WTC11 (cell line): ENCODE measurements around the gene CD79A. TPM values are rescaled to one million over a fixed set of nuclear protein-coding genes. Genes with fewer than 3 reads are reported as not detected.

Experiments used
- CBFB ChIP-seq: sonication (generic); formaldehyde crosslinking; IDR thresholded peaks from 2 replicates; pipeline ENCODE4 v1.8.1; 2022; ENCODE audit warnings: mild to moderate bottlenecking, low read depth, missing genetic modification reagents
- ESRRA ChIP-seq: sonication (generic); formaldehyde crosslinking; IDR thresholded peaks from 2 replicates; pipeline ENCODE4 v1.8.1; 2022; ENCODE audit warnings: mild to moderate bottlenecking, missing genetic modification reagents, borderline replicate concordance
- FOXK1 ChIP-seq: sonication (generic); formaldehyde crosslinking; IDR thresholded peaks from 2 replicates; pipeline ENCODE4 v1.8.0; 2022; ENCODE audit warnings: mild to moderate bottlenecking, moderate library complexity, missing genetic modification reagents
- FOXP1 ChIP-seq: sonication (generic); formaldehyde crosslinking; IDR thresholded peaks from 2 replicates; pipeline ENCODE4 v1.8.0; 2022; ENCODE audit warnings: missing genetic modification reagents, mild to moderate bottlenecking, moderate library complexity, borderline replicate concordance
- NFATC4 ChIP-seq: fragments of 250-450 bp; sonication (Bioruptor Pico); IDR thresholded peaks from 2 replicates; pipeline ENCODE4 v1.9.0; 2021; ENCODE audit warnings: mild to moderate bottlenecking
- NR2C2 ChIP-seq: sonication (generic); formaldehyde crosslinking; IDR thresholded peaks from 2 replicates; pipeline ENCODE4 v1.8.0; 2022; ENCODE audit warnings: mild to moderate bottlenecking, missing genetic modification reagents
- SMAD3 ChIP-seq: sonication (generic); formaldehyde crosslinking; IDR thresholded peaks from 2 replicates; pipeline ENCODE4 v1.8.0; 2022; ENCODE audit warnings: missing genetic modification reagents, mild to moderate bottlenecking, borderline replicate concordance
- TEAD1 ChIP-seq: sonication (generic); formaldehyde crosslinking; IDR thresholded peaks from 2 replicates; pipeline ENCODE4 v1.8.0; 2022; ENCODE audit warnings: mild to moderate bottlenecking, missing genetic modification reagents
- TEAD4 ChIP-seq: sonication (generic); formaldehyde crosslinking; IDR thresholded peaks from 2 replicates; pipeline ENCODE4 v1.8.0; 2022; ENCODE audit warnings: mild to moderate bottlenecking, missing genetic modification reagents
- TP53 ChIP-seq: sonication (generic); formaldehyde crosslinking; IDR thresholded peaks from 2 replicates; pipeline ENCODE4 v1.8.1; 2023; ENCODE audit warnings: mild to moderate bottlenecking, missing genetic modification reagents
- ZNF416 ChIP-seq: fragments of 250-450 bp; sonication (Bioruptor Pico); IDR thresholded peaks from 2 replicates; pipeline ENCODE4 v1.9.0; 2021; ENCODE audit warnings: mild to moderate bottlenecking, inconsistent platforms
- total RNA-seq: library from RNA; stranded (reverse); gene quantifications from 3 replicates; pipeline ENCODE4 v1.2.3, GENCODE V29; 2021
- TF ChIP-seq, protein P1 (sequence below): sonication (generic); formaldehyde crosslinking; IDR thresholded peaks from 2 replicates; pipeline ENCODE4 v1.8.1; 2022; ENCODE audit warnings: missing genetic modification reagents, borderline replicate concordance
- TF ChIP-seq, protein P2 (sequence below): fragments of 250-450 bp; sonication (Bioruptor Pico); IDR thresholded peaks from 2 replicates; pipeline ENCODE4 v1.9.0; 2021; ENCODE audit warnings: mild to moderate bottlenecking, borderline replicate concordance
- TF ChIP-seq, protein P3 (sequence below): fragments of 200-600 bp; IDR thresholded peaks from 2 replicates; pipeline ENCODE4 v1.8.0; 2022; ENCODE audit warnings: antibody characterized with exemption
- TF ChIP-seq, protein P4 (sequence below): sonication (generic); formaldehyde crosslinking; IDR thresholded peaks from 2 replicates; pipeline ENCODE4 v1.8.0; 2022; ENCODE audit warnings: mild to moderate bottlenecking, missing genetic modification reagents
- TF ChIP-seq, protein P5 (sequence below): fragments of 250-450 bp; sonication (Bioruptor Pico); IDR thresholded peaks from 2 replicates; pipeline ENCODE4 v1.9.0; 2021; ENCODE audit warnings: mild to moderate bottlenecking
- TF ChIP-seq, protein P6 (sequence below): sonication (generic); formaldehyde crosslinking; conservative IDR thresholded peaks from 2 replicates; pipeline ENCODE4 v1.8.1; 2022; ENCODE audit warnings: mild to moderate bottlenecking, missing genetic modification reagents
- TF ChIP-seq, protein P7 (sequence below): fragments of 250-450 bp; sonication (Bioruptor Pico); IDR thresholded peaks from 2 replicates; pipeline ENCODE4 v1.9.0; 2021; ENCODE audit warnings: mild to moderate bottlenecking
- TF ChIP-seq, protein P8 (sequence below): sonication (generic); formaldehyde crosslinking; IDR thresholded peaks from 2 replicates; pipeline ENCODE4 v1.8.1; 2023; ENCODE audit warnings: mild to moderate bottlenecking, missing genetic modification reagents

CD79A gene
- total RNA-seq, 1 experiment from 2014 or later, result 0.42 TPM

DNA sequence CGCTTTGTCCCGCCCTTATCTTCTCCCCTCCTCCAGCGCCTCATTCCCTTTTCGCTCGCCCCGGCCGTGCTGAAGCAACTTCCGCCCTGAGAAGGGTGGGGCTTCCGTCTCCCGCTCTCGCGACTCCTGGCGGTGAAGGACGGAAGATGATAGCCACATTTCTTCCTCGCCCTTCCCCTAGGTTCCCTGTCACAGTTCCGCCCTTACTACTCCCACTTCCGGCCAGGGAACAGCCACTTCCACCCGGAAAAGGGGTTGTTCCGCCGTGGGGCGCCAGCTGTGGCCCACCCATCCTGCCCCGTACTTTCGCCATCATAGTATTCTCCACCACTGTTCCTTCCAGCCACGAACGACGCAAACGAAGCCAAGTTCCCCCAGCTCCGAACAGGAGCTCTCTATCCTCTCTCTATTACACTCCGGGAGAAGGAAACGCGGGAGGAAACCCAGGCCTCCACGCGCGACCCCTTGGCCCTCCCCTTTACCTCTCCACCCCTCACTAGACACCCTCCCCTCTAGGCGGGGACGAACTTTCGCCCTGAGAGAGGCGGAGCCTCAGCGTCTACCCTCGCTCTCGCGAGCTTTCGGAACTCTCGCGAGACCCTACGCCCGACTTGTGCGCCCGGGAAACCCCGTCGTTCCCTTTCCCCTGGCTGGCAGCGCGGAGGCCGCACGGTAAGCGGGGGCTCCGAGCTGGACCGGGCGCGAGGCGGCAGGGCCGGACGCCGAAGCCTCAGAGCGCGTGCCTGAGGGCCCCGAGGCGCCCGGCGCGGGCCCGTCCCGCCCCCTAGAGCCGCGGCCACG lies 17.3 kb upstream of the CD79A start, which contains the start of gene RPS19 (continued):
- TF ChIP-seq, protein P1, sequence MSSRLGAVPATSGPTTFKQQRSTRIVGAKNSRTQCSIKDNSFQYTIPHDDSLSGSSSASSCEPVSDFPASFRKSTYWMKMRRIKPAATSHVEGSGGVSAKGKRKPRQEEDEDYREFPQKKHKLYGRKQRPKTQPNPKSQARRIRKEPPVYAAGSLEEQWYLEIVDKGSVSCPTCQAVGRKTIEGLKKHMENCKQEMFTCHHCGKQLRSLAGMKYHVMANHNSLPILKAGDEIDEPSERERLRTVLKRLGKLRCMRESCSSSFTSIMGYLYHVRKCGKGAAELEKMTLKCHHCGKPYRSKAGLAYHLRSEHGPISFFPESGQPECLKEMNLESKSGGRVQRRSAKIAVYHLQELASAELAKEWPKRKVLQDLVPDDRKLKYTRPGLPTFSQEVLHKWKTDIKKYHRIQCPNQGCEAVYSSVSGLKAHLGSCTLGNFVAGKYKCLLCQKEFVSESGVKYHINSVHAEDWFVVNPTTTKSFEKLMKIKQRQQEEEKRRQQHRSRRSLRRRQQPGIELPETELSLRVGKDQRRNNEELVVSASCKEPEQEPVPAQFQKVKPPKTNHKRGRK (CRISPR knock-in tag), result no peak
- TF ChIP-seq NFATC4 (CRISPR knock-in tag), result no peak
- TF ChIP-seq CBFB (CRISPR knock-in tag), result no peak
- peak; percentile 77 for TF ChIP-seq TEAD1 (CRISPR knock-in tag)
- TF ChIP-seq, protein P2, sequence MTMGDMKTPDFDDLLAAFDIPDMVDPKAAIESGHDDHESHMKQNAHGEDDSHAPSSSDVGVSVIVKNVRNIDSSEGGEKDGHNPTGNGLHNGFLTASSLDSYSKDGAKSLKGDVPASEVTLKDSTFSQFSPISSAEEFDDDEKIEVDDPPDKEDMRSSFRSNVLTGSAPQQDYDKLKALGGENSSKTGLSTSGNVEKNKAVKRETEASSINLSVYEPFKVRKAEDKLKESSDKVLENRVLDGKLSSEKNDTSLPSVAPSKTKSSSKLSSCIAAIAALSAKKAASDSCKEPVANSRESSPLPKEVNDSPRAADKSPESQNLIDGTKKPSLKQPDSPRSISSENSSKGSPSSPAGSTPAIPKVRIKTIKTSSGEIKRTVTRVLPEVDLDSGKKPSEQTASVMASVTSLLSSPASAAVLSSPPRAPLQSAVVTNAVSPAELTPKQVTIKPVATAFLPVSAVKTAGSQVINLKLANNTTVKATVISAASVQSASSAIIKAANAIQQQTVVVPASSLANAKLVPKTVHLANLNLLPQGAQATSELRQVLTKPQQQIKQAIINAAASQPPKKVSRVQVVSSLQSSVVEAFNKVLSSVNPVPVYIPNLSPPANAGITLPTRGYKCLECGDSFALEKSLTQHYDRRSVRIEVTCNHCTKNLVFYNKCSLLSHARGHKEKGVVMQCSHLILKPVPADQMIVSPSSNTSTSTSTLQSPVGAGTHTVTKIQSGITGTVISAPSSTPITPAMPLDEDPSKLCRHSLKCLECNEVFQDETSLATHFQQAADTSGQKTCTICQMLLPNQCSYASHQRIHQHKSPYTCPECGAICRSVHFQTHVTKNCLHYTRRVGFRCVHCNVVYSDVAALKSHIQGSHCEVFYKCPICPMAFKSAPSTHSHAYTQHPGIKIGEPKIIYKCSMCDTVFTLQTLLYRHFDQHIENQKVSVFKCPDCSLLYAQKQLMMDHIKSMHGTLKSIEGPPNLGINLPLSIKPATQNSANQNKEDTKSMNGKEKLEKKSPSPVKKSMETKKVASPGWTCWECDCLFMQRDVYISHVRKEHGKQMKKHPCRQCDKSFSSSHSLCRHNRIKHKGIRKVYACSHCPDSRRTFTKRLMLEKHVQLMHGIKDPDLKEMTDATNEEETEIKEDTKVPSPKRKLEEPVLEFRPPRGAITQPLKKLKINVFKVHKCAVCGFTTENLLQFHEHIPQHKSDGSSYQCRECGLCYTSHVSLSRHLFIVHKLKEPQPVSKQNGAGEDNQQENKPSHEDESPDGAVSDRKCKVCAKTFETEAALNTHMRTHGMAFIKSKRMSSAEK (CRISPR knock-in tag), result no peak
- TF ChIP-seq, protein P3, sequence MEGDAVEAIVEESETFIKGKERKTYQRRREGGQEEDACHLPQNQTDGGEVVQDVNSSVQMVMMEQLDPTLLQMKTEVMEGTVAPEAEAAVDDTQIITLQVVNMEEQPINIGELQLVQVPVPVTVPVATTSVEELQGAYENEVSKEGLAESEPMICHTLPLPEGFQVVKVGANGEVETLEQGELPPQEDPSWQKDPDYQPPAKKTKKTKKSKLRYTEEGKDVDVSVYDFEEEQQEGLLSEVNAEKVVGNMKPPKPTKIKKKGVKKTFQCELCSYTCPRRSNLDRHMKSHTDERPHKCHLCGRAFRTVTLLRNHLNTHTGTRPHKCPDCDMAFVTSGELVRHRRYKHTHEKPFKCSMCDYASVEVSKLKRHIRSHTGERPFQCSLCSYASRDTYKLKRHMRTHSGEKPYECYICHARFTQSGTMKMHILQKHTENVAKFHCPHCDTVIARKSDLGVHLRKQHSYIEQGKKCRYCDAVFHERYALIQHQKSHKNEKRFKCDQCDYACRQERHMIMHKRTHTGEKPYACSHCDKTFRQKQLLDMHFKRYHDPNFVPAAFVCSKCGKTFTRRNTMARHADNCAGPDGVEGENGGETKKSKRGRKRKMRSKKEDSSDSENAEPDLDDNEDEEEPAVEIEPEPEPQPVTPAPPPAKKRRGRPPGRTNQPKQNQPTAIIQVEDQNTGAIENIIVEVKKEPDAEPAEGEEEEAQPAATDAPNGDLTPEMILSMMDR, result 0 out of 2 replicates have a peak, but pooled peaks have one; percentile 23
- peak; percentile 68; the same call in 1 of the 2 replicates for TF ChIP-seq FOXP1 (CRISPR knock-in tag)
- TF ChIP-seq ZNF416, result no peak
- TF ChIP-seq, protein P4, sequence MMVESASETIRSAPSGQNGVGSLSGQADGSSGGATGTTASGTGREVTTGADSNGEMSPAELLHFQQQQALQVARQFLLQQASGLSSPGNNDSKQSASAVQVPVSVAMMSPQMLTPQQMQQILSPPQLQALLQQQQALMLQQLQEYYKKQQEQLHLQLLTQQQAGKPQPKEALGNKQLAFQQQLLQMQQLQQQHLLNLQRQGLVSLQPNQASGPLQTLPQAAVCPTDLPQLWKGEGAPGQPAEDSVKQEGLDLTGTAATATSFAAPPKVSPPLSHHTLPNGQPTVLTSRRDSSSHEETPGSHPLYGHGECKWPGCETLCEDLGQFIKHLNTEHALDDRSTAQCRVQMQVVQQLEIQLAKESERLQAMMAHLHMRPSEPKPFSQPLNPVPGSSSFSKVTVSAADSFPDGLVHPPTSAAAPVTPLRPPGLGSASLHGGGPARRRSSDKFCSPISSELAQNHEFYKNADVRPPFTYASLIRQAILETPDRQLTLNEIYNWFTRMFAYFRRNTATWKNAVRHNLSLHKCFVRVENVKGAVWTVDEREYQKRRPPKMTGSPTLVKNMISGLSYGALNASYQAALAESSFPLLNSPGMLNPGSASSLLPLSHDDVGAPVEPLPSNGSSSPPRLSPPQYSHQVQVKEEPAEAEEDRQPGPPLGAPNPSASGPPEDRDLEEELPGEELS (CRISPR knock-in tag), result peak; percentile 92
- no peak for TF ChIP-seq NR2C2 (CRISPR knock-in tag)
- TF ChIP-seq, protein P5, sequence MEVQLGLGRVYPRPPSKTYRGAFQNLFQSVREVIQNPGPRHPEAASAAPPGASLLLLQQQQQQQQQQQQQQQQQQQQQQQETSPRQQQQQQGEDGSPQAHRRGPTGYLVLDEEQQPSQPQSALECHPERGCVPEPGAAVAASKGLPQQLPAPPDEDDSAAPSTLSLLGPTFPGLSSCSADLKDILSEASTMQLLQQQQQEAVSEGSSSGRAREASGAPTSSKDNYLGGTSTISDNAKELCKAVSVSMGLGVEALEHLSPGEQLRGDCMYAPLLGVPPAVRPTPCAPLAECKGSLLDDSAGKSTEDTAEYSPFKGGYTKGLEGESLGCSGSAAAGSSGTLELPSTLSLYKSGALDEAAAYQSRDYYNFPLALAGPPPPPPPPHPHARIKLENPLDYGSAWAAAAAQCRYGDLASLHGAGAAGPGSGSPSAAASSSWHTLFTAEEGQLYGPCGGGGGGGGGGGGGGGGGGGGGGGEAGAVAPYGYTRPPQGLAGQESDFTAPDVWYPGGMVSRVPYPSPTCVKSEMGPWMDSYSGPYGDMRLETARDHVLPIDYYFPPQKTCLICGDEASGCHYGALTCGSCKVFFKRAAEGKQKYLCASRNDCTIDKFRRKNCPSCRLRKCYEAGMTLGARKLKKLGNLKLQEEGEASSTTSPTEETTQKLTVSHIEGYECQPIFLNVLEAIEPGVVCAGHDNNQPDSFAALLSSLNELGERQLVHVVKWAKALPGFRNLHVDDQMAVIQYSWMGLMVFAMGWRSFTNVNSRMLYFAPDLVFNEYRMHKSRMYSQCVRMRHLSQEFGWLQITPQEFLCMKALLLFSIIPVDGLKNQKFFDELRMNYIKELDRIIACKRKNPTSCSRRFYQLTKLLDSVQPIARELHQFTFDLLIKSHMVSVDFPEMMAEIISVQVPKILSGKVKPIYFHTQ (CRISPR knock-in tag), result no peak
- TF ChIP-seq, protein P6, sequence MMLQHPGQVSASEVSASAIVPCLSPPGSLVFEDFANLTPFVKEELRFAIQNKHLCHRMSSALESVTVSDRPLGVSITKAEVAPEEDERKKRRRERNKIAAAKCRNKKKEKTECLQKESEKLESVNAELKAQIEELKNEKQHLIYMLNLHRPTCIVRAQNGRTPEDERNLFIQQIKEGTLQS (CRISPR knock-in tag), result no peak
- 0 out of 2 replicates have a peak, but pooled peaks have one; percentile 24 for TF ChIP-seq ESRRA
- no peak; the same call in none of the 2 replicates for TF ChIP-seq TP53 (CRISPR knock-in tag)
- TF ChIP-seq, protein P7, sequence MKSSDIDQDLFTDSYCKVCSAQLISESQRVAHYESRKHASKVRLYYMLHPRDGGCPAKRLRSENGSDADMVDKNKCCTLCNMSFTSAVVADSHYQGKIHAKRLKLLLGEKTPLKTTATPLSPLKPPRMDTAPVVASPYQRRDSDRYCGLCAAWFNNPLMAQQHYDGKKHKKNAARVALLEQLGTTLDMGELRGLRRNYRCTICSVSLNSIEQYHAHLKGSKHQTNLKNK (CRISPR knock-in tag), result peak; percentile 59; the same call in 1 of the 2 replicates
- TF ChIP-seq FOXK1 (CRISPR knock-in tag), result peak; percentile 63; the same call in 1 of the 2 replicates
- no peak for TF ChIP-seq SMAD3 (CRISPR knock-in tag)
- 0 out of 2 replicates have a peak, but pooled peaks have one; percentile 36 for TF ChIP-seq TEAD4 (CRISPR knock-in tag)
- TF ChIP-seq, protein P8, sequence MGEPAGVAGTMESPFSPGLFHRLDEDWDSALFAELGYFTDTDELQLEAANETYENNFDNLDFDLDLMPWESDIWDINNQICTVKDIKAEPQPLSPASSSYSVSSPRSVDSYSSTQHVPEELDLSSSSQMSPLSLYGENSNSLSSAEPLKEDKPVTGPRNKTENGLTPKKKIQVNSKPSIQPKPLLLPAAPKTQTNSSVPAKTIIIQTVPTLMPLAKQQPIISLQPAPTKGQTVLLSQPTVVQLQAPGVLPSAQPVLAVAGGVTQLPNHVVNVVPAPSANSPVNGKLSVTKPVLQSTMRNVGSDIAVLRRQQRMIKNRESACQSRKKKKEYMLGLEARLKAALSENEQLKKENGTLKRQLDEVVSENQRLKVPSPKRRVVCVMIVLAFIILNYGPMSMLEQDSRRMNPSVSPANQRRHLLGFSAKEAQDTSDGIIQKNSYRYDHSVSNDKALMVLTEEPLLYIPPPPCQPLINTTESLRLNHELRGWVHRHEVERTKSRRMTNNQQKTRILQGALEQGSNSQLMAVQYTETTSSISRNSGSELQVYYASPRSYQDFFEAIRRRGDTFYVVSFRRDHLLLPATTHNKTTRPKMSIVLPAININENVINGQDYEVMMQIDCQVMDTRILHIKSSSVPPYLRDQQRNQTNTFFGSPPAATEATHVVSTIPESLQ (CRISPR knock-in tag), result no peak
